Calu3 (cell line): ENCODE results near the gene EFCAB13. TPM values are rescaled to one million over a fixed set of nuclear protein-coding genes. Genes with fewer than 3 reads are reported as not detected.

Experiments used
- BruUV-seq: library from RNA; stranded (reverse); fragments of 400-500 nt; replicated peaks from 2 replicates; lab custom pipeline; 2021; lab: Mats Ljungman, UMichigan
- CTCF ChIA-PET: fragments of 300-600 bp; sonication (Branson Sonifier 250); formaldehyde crosslinking; loops from one replicate; lab custom pipeline; 2022; ENCODE audit warnings: antibody characterized with exemption; lab: Charles Lee
- DNase-seq: peaks from one replicate; pipeline ENCODE4 v3.0.0; 2022
- H3K27ac Mint-ChIP-seq: one replicate; pipeline ENCODE4 v1.8.0; 2022; ENCODE audit warnings: mixed read lengths; ENCODE audit not compliant: unreplicated experiment
- H3K27me3 Mint-ChIP-seq: one replicate; pipeline ENCODE4 v1.8.0; 2022; ENCODE audit warnings: mixed read lengths; ENCODE audit not compliant: unreplicated experiment
- H3K36me3 Mint-ChIP-seq: one replicate; pipeline ENCODE4 v1.8.0; 2022; ENCODE audit warnings: mild to moderate bottlenecking, moderate library complexity, mixed read lengths; ENCODE audit not compliant: insufficient read depth, unreplicated experiment
- H3K4me1 Mint-ChIP-seq: one replicate; pipeline ENCODE4 v1.8.0; 2022; ENCODE audit warnings: mild to moderate bottlenecking, low read depth, mixed read lengths; ENCODE audit not compliant: unreplicated experiment
- H3K4me3 Mint-ChIP-seq: one replicate; pipeline ENCODE4 v1.8.0; 2022; ENCODE audit warnings: mild to moderate bottlenecking, low read depth, moderate library complexity, mixed read lengths; ENCODE audit not compliant: unreplicated experiment
- H3K9me3 Mint-ChIP-seq: one replicate; pipeline ENCODE4 v1.8.0; 2022; ENCODE audit warnings: low read depth, mixed read lengths; ENCODE audit not compliant: unreplicated experiment
- intact Hi-C: fragments of 100-400 bp; cut with micrococcal nuclease; formaldehyde crosslinking; loops from one replicate; pipeline ENCODE4 v1.10.0; 2022; ENCODE audit not compliant: unreplicated experiment
- total RNA-seq: library from RNA; stranded (reverse); gene quantifications from 2 replicates; pipeline ENCODE4 v1.2.3, GENCODE V29; 2022
- TF ChIP-seq, protein P1 (sequence below): fragments of 200-600 bp; IDR thresholded peaks from one replicate; pipeline ENCODE4 v1.8.0; 2022; ENCODE audit warnings: antibody characterized with exemption; ENCODE audit not compliant: unreplicated experiment

Gene EFCAB13
- total RNA-seq, 1 experiment from 2014 or later, result 21.5 TPM

DNA sequence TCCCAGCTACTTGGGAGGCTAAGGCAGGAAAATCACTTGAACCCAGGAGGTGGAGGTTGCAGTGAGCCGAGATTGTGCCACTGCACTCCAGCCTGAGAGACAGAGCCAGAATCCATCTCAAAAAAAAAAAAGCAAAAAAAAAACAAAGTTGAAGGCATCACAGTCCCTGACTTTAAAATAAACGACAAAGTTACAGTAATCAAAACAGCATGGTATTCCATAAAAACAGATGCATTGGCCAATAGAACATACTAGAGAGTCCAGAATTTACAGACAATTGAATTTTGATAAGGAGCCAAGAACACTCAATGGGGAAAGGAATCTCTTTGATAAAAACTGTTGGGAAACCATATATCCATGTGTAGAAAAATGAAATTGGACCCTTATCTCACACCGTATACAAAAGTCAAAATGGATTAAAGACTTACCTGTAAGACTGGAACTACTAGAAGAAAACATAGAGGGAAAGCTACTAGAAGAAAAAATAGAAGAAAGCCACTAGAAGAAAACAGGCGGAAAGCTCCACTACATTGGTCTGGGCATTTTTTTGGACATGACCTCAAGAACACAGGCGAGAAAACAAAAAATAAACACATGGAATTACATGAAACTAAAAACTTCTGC, 2.8 kb upstream of the EFCAB13 start:
- TF ChIP-seq, protein P1, sequence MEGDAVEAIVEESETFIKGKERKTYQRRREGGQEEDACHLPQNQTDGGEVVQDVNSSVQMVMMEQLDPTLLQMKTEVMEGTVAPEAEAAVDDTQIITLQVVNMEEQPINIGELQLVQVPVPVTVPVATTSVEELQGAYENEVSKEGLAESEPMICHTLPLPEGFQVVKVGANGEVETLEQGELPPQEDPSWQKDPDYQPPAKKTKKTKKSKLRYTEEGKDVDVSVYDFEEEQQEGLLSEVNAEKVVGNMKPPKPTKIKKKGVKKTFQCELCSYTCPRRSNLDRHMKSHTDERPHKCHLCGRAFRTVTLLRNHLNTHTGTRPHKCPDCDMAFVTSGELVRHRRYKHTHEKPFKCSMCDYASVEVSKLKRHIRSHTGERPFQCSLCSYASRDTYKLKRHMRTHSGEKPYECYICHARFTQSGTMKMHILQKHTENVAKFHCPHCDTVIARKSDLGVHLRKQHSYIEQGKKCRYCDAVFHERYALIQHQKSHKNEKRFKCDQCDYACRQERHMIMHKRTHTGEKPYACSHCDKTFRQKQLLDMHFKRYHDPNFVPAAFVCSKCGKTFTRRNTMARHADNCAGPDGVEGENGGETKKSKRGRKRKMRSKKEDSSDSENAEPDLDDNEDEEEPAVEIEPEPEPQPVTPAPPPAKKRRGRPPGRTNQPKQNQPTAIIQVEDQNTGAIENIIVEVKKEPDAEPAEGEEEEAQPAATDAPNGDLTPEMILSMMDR, result no peak
- no TSS peak for BruUV-seq
- H3K36me3 Mint-ChIP-seq, result peaks cover 23% of the 10 kb centered on the region
- peaks cover 17% of the 10 kb centered on the region for H3K4me1 Mint-ChIP-seq
- peaks cover 3% of the 10 kb centered on the region for H3K9me3 Mint-ChIP-seq
- H3K4me3 Mint-ChIP-seq, result no peak overlapping the region
- CTCF ChIA-PET, result no interaction called here
- no peak overlapping the region for H3K27ac Mint-ChIP-seq
- intact Hi-C loops, result no loop called here
- DNase-seq, result no peak
- no peaks in the 10 kb centered on the region for H3K27me3 Mint-ChIP-seq

DNA sequence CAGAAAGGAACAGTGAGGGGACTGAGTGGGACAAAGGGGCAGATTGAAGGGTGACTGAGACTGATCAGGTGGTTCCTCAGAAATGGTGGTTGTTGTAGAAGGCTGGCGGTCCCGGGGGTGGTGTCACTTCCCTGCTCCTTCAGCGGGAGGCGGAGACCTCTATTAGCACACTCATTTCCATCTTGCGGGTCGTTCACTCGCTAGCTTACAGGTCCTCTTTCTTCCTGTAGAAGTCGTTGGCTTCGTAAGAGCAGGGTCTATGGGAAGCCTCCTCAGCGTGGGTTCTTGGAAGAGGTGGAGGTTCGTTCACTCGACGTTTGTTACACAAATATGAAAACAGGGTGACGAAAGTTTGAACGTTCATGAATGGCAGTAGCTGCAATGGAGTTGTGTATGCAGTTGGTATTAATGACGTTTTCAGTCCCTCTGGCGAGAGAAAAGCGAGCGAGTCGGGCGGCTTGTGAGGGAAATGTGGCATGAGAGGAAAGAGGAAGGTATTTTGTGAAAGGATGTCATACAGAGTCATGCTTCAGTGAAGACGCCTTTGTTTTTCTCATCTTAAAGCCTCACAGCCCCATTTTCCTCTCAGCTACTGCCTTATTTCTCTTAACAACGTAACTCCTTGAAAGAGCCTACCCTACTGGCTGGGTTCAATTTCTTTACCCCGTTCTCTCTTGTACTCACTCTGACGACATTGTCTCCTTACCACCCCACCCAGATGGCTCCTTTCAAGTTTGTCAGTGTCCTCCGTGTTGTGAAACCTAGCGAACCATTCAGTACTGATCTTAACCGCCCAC, 667 bp downstream of the EFCAB13 start:
- H3K27ac Mint-ChIP-seq, result peak overlapping the region; percentile 90
- H3K36me3 Mint-ChIP-seq, result peaks cover 23% of the 10 kb centered on the region
- BruUV-seq, result TSS peak; percentile 90
- no peaks in the 10 kb centered on the region for H3K27me3 Mint-ChIP-seq
- intact Hi-C loops, result no loop called here
- CTCF ChIA-PET, result interaction anchor here (0.6 to 1.8 kb wide), 5 partner anchors 9 to 135 kb away, joined by 5 to 14 read pairs (median 5); partner anchors contain the start of gene CDC27
- peak; percentile 81 for DNase-seq
- H3K4me1 Mint-ChIP-seq, result peaks cover 22% of the 10 kb centered on the region
- H3K9me3 Mint-ChIP-seq, result peaks cover 3% of the 10 kb centered on the region
- TF ChIP-seq, protein P1, result no peak
- H3K4me3 Mint-ChIP-seq, result peak overlapping the region; percentile 81

DNA sequence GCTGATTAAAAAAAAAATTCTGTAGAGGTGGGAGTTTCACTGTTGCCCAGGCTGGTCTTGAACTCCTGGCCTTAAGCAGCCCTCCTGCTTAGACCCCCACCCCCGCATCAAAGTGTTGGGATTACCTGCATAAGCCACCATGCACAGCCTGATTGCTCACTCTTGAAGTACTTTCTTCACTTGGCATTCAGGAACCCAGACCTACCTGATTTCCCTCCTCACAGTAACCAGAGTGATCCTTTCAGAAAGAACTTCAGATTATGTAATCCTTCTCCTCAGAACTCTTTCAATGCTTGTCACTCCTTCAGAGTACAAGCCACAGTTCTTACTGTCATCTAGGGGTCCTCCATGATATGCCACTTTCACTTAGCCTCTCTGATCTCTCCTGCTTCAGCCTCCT, 1.4 kb downstream of the EFCAB13 start:
- H3K4me1 Mint-ChIP-seq, result peaks cover 28% of the 10 kb centered on the region
- no TSS peak for BruUV-seq
- TF ChIP-seq, protein P1, result no peak
- DNase-seq, result no peak
- H3K9me3 Mint-ChIP-seq, result peaks cover 3% of the 10 kb centered on the region
- CTCF ChIA-PET, result interaction anchor here (0.6 to 1.8 kb wide), 3 partner anchors 76 to 136 kb away, joined by 3 to 5 read pairs (median 5); no protein-coding TSS in a partner anchor
- intact Hi-C loops, result no loop called here
- no peaks in the 10 kb centered on the region for H3K27me3 Mint-ChIP-seq
- H3K27ac Mint-ChIP-seq, result peak overlapping the region; percentile 90
- peaks cover 23% of the 10 kb centered on the region for H3K36me3 Mint-ChIP-seq
- H3K4me3 Mint-ChIP-seq, result peak overlapping the region; percentile 81

DNA sequence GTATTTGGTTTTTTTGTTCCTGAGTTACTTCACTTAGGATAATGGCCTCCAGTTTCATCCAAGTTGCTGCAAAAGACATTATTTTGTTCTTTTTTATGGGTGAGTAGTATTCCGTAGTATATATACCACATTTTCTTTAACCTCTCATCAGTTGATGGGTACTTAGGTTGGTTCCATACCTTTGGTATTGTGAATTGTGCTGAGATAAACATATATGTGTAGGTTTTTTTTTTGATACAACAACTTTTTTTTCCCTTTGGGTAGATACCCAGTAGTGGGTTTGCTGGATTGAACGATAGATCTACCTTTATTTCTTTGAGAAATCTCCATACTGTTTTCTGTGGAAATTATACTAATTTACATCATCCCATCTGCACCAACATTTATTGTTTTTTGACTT, 6.8 kb downstream of the EFCAB13 start:
- DNase-seq, result no peak
- TF ChIP-seq, protein P1, result no peak
- intact Hi-C loops, result no loop called here
- H3K27me3 Mint-ChIP-seq, result no peaks in the 10 kb centered on the region
- CTCF ChIA-PET, result interaction anchor here (0.6 to 1.3 kb wide), 2 partner anchors 280 to 326 kb away, joined by 3 to 4 read pairs; no protein-coding TSS in a partner anchor
- no TSS peak for BruUV-seq
- no peak overlapping the region for H3K4me3 Mint-ChIP-seq
- no peaks in the 10 kb centered on the region for H3K36me3 Mint-ChIP-seq
- H3K27ac Mint-ChIP-seq, result no peak overlapping the region
- peaks cover 31% of the 10 kb centered on the region for H3K4me1 Mint-ChIP-seq
- peaks cover 3% of the 10 kb centered on the region for H3K9me3 Mint-ChIP-seq
